ENCODE measurements around the gene TMEM151B. TPM values are rescaled to one million over a fixed set of nuclear protein-coding genes. Genes with fewer than 3 reads are reported as not detected.

TMEM151B gene
- total and polyA plus RNA-seq, 2 of the 13 experiments (the other 11 are each of a cell fraction or from before 2014, with no cell fraction given): not detected

GRCh38 chr6:44221291-44221960 lies 48.8 kb upstream of the TMEM151B start (continued):
- TF ChIP-seq TRIM24 (CRISPR knock-in tag; IDR thresholded peaks at IDR 0.05) (no peak), RARA (CRISPR knock-in tag; IDR thresholded peaks at IDR 0.05) (0 out of 2 replicates have a peak, but pooled peaks have one; percentile 17), DBP (CRISPR knock-in tag; IDR thresholded peaks at IDR 0.05; ENCODE audit: not compliant biosample characterization) (no peak), ZNF737 (CRISPR knock-in tag; IDR thresholded peaks at IDR 0.05; ENCODE audit: borderline replicate concordance) (no peak), GATAD2A (CRISPR knock-in tag; IDR thresholded peaks at IDR 0.05) (peak; percentile 87), ARHGAP35 (CRISPR knock-in tag; IDR thresholded peaks at IDR 0.05; ENCODE audit: borderline replicate concordance) (0 out of 2 replicates have a peak, but pooled peaks have one; percentile 26), BCL3 (CRISPR knock-in tag; IDR thresholded peaks at IDR 0.05) (0 out of 2 replicates have a peak, but pooled peaks have one; percentile 55), IRF1 (CRISPR knock-in tag; IDR thresholded peaks at IDR 0.05; ENCODE audit: low read depth) (no peak), TAF15 (IDR thresholded peaks at IDR 0.05; ENCODE audit: low read depth, low read length, poor library complexity, severe bottlenecking) (no peak), RFX5 (IDR thresholded peaks at IDR 0.05; ENCODE audit: low read depth, low read length) (no peak), BATF2 (CRISPR knock-in tag; IDR thresholded peaks at IDR 0.05) (no peak), HBP1 (CRISPR knock-in tag; IDR thresholded peaks at IDR 0.05; ENCODE audit: low read depth) (0 out of 2 replicates have a peak, but pooled peaks have one; percentile 44), ZC3H13 (CRISPR knock-in tag; IDR thresholded peaks at IDR 0.05) (no peak), MAF1 (CRISPR knock-in tag; IDR thresholded peaks at IDR 0.05; ENCODE audit: borderline replicate concordance) (no peak), MLXIP (CRISPR knock-in tag; IDR thresholded peaks at IDR 0.05; ENCODE audit: borderline replicate concordance) (no peak), POLR2G (IDR thresholded peaks at IDR 0.05; ENCODE audit: low read depth, low read length) (no peak), RXRB (CRISPR knock-in tag; IDR thresholded peaks at IDR 0.05; ENCODE audit: borderline replicate concordance) (0 out of 2 replicates have a peak, but pooled peaks have one; percentile 65), RAD21 (CRISPR knock-in tag; IDR thresholded peaks at IDR 0.05) (peak; percentile 86), ZNF720 (CRISPR knock-in tag; IDR thresholded peaks at IDR 0.05) (no peak), FOXC1 (CRISPR knock-in tag; IDR thresholded peaks at IDR 0.05; ENCODE audit: borderline replicate concordance) (peak; percentile 76; the same call in 1 of the 2 replicates), SOX5 (CRISPR knock-in tag; IDR thresholded peaks at IDR 0.05; ENCODE audit: borderline replicate concordance) (0 out of 2 replicates have a peak, but pooled peaks have one; percentile 13), KAT2B (IDR thresholded peaks at IDR 0.05; ENCODE audit: borderline replicate concordance, low read depth, low read length) (no peak)

All from HepG2 (cell line).